Heart left ventricle (tissue), 16 donors: ENCODE data around the gene NCAM1. TPM values are rescaled to one million over a fixed set of nuclear protein-coding genes. Genes with fewer than 3 reads are reported as not detected.
A peak's percentile ranks its signal among the peaks of the same experiment; 100 is the strongest.
"Not testable (repeated sequence)": the region's sequence is repeated elsewhere in the genome, so short reads cannot be mapped to it uniquely, and the experiment has no call there.

Source experiments
- ATAC-seq, 4 donors: fragments of 200-7000 bp; cut with Tn5 transposase; one replicate each; pipeline ENCODE4 v1.9.1; 2020 to 2022; ENCODE audit warnings: moderate library complexity in 4 of 4, mild to moderate bottlenecking in 3 of 4, moderate number of reproducible peaks in 1 of 4
- DNase-seq, 5 donors: peaks; one replicate each; pipeline ENCODE4 v3.0.0-alpha.2; 2020
- H3K27ac ChIP-seq, 12 donors: fragments of 200-600 bp; sonication (generic) in 4 of 12; one replicate each; pipeline versions ENCODE4 v1.5.0 to v1.8.0; 2016 to 2022; ENCODE audit warnings: mild to moderate bottlenecking in 2 of 12
- H3K27me3 ChIP-seq, 9 donors: fragments of 200-600 bp; sonication (generic) in 2 of 9; one replicate each; pipeline versions ENCODE4 v1.5.1 to v1.8.0; 2016 to 2022; ENCODE audit warnings: mild to moderate bottlenecking in 3 of 9
- H3K36me3 ChIP-seq, 9 donors: fragments of 200-600 bp; sonication (generic) in 2 of 9; one replicate each; pipeline versions ENCODE4 v1.5.0 to v1.8.0; 2018 to 2022; ENCODE audit warnings: mild to moderate bottlenecking in 2 of 9
- H3K4me1 ChIP-seq, 12 donors: fragments of 200-600 bp; sonication (generic) in 4 of 12; one replicate each; pipeline versions ENCODE4 v1.5.0 to v1.8.0; 2016 to 2022; ENCODE audit warnings: mild to moderate bottlenecking in 3 of 12
- H3K4me3 ChIP-seq, 12 donors: fragments of 200-600 bp; sonication (generic) in 4 of 12; one replicate each; pipeline versions ENCODE4 v1.5.0 to v1.8.0; 2017 to 2022; ENCODE audit warnings: mild to moderate bottlenecking in 9 of 12, moderate library complexity in 4 of 12
- H3K9me3 ChIP-seq, 12 donors: fragments of 200-600 bp; sonication (generic) in 4 of 12; one replicate each; pipeline versions ENCODE4 v1.5.0 to v1.8.0; 2016 to 2022; ENCODE audit warnings: mild to moderate bottlenecking in 1 of 12
- CTCF ChIP-seq, 12 donors: fragments of 200-600 bp; sonication (generic) in 4 of 12; IDR thresholded peaks; one replicate each; pipeline versions ENCODE4 v1.5.0 to v1.8.0; 2018 to 2022; ENCODE audit warnings: antibody characterized with exemption in 12 of 12, mild to moderate bottlenecking in 5 of 12
- POLR2A ChIP-seq, 2 donors: fragments of 450-650 bp; IDR thresholded peaks; one replicate each; pipeline ENCODE4 v1.6.1; 2017; ENCODE audit warnings: antibody characterized with exemption in 2 of 2, mild to moderate bottlenecking in 2 of 2, moderate library complexity in 2 of 2
- WGBS, 4 donors: extraction: QIAGEN DNeasy Blood & Tissue Kit in 2 of 4; methylation state at CpG; one replicate each; pipeline versions ENCODE4 v1.1.5 to v1.1.7; 2013 to 2018; 5-methylcytosine and 5-hydroxymethylcytosine counted together
- intact Hi-C, 10 donors: fragments of 100-400 bp; cut with DNase I; formaldehyde crosslinking; loops; one replicate each; pipeline versions ENCODE4 v1.11.1 to v1.14.2; 2022
- polyA plus RNA-seq, 2 donors: library from polyadenylated mRNA; stranded (reverse); fragments of 200-250 nt; gene quantifications; one replicate each; pipeline ENCODE4 v1.2.3, GENCODE V29; 2013
- total RNA-seq, 9 donors: library from RNA; depleted of rRNA in 2 of 9; stranded (reverse); fragments of >200 nt in 2 of 9; fragmentation: NEBNext Ultra II Directional in 3 of 9; extraction: Animal tissue kit (Norgen Biotek cat#: 25700) in 3 of 9; gene quantifications; one replicate each; pipeline versions ENCODE4 v1.1.0 to v1.2.4, GENCODE V29; 2016 to 2023
- donor health status: ischemic (EF 13 %, LVEDD 7.1; RV severe dilation, severe dysfunction).
- donor health status: healthy with polysubstance abuse.
- donor health status: DM: no; HTN: yes; CAD: no.
- donor health status: DM: no; HTN: no; CAD: no.
- donor health status: ischemic (EF 25% LVEDD 6.9; RV normal size, moderate dysfunction).
- donor health status: ischemic (EF 25% LVEDD 5.7; RV mildly dilated, moderate dysfunction).
- donor health status: healthy.
- donor health status: DM: yes; HTN: yes; CAD: no.
- donor health status: ischemic (EF 35%, LVEDD 5.7; RV mildly dilated, moderate dysfunction).
- donor health status: nonischemic (EF 11% LVEDD 7.7; RV severe dilation, severe dysfunction).
- donor health status: DM: yes; HTN: yes; CAD: no.
- donor health status: PGD.
- donor health status: ischemic (EF 29% LVEDD 5.4; RV normal size, mild dysfunction).
- donor health status: nonischemic (EF 23%, LVEDD 6.1; RV moderate dilation, normal function).

NCAM1 gene
- total and polyA plus RNA-seq, 11 donors: 78.0 to 753 (median 389) TPM

GRCh38 chr11:113296447-113297205 is 335.4 kb downstream of the NCAM1 start:
- peaks cover 0 to 2% (median 0%) of the 10 kb centered on the region in 12 donors for H3K9me3 ChIP-seq
- ATAC-seq (no peak), DNase-seq (no peak)
- TF ChIP-seq CTCF (IDR thresholded peaks at IDR 0.05) (no peak), POLR2A (IDR thresholded peaks at IDR 0.05) (no peak)
- WGBS, 4 donors: 76 to 90% (median 79%) methylated on average over 2 of the region's 2 CpGs
- intact Hi-C loops: loop anchor here in 1 of 10 donors (10.0 kb wide), 1 partner anchor 1082 kb away; no protein-coding TSS in a partner anchor
- no peaks in the 10 kb centered on the region for H3K4me1 ChIP-seq
- H3K27me3 ChIP-seq: peaks cover 0 to 20% (median 5%) of the 10 kb centered on the region in 9 donors
- no peak overlapping the region for H3K27ac ChIP-seq
- H3K36me3 ChIP-seq: no peaks in the 10 kb centered on the region
- H3K4me3 ChIP-seq: no peak overlapping the region

GRCh38 chr11:113298496-113298895 is 337.3 kb downstream of the NCAM1 start:
- H3K27me3 ChIP-seq: peaks cover 0 to 20% (median 5%) of the 10 kb centered on the region in 9 donors
- H3K4me1 ChIP-seq, H3K27ac ChIP-seq, DNase-seq, H3K9me3 ChIP-seq, H3K4me3 ChIP-seq, H3K36me3 ChIP-seq, ATAC-seq: not testable (repeated sequence)
- intact Hi-C loops: loop anchor here in 1 of 10 donors (10.0 kb wide), 1 partner anchor 1084 kb away; no protein-coding TSS in a partner anchor
- 90 to 95% (median 93%) methylated on average over 3 of the region's 3 CpGs for WGBS, 4 donors

- Histone ChIP-seq H3K27me3 (peaks cover 0 to under 1% (median 0%) of the 10 kb centered on the region in 9 donors), H3K9me3 (no peaks in the 10 kb centered on the region), H3K4me1 (no peaks in the 10 kb centered on the region), H3K27ac (no peak overlapping the region), H3K4me3 (no peak overlapping the region), H3K36me3 (no peaks in the 10 kb centered on the region)
- no peak for TF ChIP-seq CTCF (IDR thresholded peaks at IDR 0.05)
- TF ChIP-seq POLR2A (IDR thresholded peaks at IDR 0.05): no peak
- DNase-seq (no peak), ATAC-seq (no peak)
- intact Hi-C loops: loop anchor here (1.0 to 10.0 kb wide), 9 partner anchors 226 to 492 kb away; no protein-coding TSS in a partner anchor
Observed at GRCh38 chr11:113304916-113305315, 343.7 kb downstream of the NCAM1 start.

GRCh38 chr11:113305440-113306336 is 344.5 kb downstream of the NCAM1 start:
- H3K36me3 ChIP-seq: no peaks in the 10 kb centered on the region
- DNase-seq (peak; percentile 58 to 85 (median 74)), ATAC-seq (peak; percentile 88 to 93 (median 91))
- TF ChIP-seq CTCF (IDR thresholded peaks at IDR 0.05): peak; percentile 76 to 94 (median 89)
- no peak for TF ChIP-seq POLR2A (IDR thresholded peaks at IDR 0.05)
- WGBS, 4 donors: 43 to 50% (median 48%) methylated on average over 12 of the region's 12 CpGs
- no peaks in the 10 kb centered on the region for H3K27me3 ChIP-seq
- no peak overlapping the region for H3K27ac ChIP-seq
- H3K4me1 ChIP-seq: no peaks in the 10 kb centered on the region
- H3K4me3 ChIP-seq: no peak overlapping the region
- intact Hi-C loops: loop anchor here (1.0 to 10.0 kb wide), 9 partner anchors 225 to 492 kb away; no protein-coding TSS in a partner anchor
- H3K9me3 ChIP-seq: no peaks in the 10 kb centered on the region
